Measurements from ENCODE around the gene ARHGAP5. TPM values are rescaled to one million over a fixed set of nuclear protein-coding genes. Genes with fewer than 3 reads are reported as not detected.
A peak's percentile ranks its signal among the peaks of the same experiment; 100 is the strongest.

The ARHGAP5 gene
- total and polyA plus RNA-seq, 9 of the 15 experiments (the other 6 are each of a cell fraction or from before 2014, with no cell fraction given), result 3.1 to 21.8 (median 12.1) TPM

DNA sequence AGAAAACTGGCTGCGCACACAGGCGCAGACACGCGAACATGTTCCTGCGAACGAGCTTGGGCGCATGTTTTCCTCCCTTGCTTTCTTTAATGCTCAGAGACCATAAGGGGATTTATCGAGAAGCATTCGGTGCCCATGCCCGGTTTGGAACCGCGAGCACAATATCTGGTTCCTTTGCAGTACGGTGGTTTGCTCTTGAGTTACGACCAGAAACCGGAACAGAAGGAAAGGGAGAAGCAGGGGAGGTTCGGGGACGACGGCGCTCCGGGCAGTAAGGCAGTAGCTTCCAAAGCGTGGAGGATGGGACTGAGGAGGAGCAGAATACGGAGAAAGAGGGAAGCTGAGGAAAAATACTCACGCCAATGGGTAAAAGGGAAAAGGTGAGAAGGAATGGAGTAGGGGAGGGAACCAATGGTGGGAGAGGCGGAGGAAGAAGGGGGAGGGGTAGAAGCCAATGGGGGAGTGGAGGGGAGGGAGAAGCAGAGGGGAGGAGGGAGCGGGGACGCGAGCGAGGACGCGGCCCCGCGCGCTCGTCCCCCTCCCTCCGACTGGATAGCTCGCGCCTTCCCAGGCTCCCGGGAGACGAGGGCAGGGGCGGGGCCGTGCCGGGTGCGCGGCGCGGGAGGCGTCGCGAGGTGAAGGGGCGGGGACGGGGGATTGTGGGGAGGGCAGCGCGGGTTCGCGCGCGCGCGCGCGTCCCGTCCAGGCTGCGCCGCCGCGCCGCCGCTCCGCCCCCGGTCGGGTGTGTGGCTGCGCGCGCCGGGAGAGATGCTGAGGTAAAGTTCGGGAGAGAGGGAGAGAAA lies 625 bp upstream of the ARHGAP5 start (continued):
- TF ChIP-seq, protein P1, sequence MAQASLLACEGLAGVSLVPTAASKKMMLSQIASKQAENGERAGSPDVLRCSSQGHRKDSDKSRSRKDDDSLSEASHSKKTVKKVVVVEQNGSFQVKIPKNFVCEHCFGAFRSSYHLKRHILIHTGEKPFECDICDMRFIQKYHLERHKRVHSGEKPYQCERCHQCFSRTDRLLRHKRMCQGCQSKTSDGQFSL (CRISPR knock-in tag; IDR thresholded peaks at IDR 0.05), result 0 out of 2 replicates have a peak, but pooled peaks have one; percentile 29
- TF ChIP-seq, protein P1 (tag; IDR thresholded peaks at IDR 0.05), result peak in 1 of 2 experiments; percentile 86; a peak in 2 of 4 replicates
- no peak for TF ChIP-seq C11orf30 (IDR thresholded peaks at IDR 0.05; ENCODE audit: low read depth)
- TF ChIP-seq, protein P2, sequence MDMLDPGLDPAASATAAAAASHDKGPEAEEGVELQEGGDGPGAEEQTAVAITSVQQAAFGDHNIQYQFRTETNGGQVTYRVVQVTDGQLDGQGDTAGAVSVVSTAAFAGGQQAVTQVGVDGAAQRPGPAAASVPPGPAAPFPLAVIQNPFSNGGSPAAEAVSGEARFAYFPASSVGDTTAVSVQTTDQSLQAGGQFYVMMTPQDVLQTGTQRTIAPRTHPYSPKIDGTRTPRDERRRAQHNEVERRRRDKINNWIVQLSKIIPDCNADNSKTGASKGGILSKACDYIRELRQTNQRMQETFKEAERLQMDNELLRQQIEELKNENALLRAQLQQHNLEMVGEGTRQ (CRISPR knock-in tag; IDR thresholded peaks at IDR 0.05), result no peak
- TF ChIP-seq SIN3B (IDR thresholded peaks at IDR 0.05; ENCODE audit: low read depth), result no peak
- peak; percentile 67; the same call in 1 of the 2 replicates for TF ChIP-seq BCOR (IDR thresholded peaks at IDR 0.05)
- TF ChIP-seq, protein P3, sequence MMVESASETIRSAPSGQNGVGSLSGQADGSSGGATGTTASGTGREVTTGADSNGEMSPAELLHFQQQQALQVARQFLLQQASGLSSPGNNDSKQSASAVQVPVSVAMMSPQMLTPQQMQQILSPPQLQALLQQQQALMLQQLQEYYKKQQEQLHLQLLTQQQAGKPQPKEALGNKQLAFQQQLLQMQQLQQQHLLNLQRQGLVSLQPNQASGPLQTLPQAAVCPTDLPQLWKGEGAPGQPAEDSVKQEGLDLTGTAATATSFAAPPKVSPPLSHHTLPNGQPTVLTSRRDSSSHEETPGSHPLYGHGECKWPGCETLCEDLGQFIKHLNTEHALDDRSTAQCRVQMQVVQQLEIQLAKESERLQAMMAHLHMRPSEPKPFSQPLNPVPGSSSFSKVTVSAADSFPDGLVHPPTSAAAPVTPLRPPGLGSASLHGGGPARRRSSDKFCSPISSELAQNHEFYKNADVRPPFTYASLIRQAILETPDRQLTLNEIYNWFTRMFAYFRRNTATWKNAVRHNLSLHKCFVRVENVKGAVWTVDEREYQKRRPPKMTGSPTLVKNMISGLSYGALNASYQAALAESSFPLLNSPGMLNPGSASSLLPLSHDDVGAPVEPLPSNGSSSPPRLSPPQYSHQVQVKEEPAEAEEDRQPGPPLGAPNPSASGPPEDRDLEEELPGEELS (CRISPR knock-in tag; IDR thresholded peaks at IDR 0.05; ENCODE audit: borderline replicate concordance), result no peak
- TF ChIP-seq, protein P4, sequence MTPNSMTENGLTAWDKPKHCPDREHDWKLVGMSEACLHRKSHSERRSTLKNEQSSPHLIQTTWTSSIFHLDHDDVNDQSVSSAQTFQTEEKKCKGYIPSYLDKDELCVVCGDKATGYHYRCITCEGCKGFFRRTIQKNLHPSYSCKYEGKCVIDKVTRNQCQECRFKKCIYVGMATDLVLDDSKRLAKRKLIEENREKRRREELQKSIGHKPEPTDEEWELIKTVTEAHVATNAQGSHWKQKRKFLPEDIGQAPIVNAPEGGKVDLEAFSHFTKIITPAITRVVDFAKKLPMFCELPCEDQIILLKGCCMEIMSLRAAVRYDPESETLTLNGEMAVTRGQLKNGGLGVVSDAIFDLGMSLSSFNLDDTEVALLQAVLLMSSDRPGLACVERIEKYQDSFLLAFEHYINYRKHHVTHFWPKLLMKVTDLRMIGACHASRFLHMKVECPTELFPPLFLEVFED (CRISPR knock-in tag; conservative IDR thresholded peaks at IDR 0.05), result 0 out of 2 replicates have a peak, but pooled peaks have one; percentile 43
- 0 out of 2 replicates have a peak, but pooled peaks have one; percentile 25 for TF ChIP-seq ZC3H8 (IDR thresholded peaks at IDR 0.05)
- TF ChIP-seq POLR2AphosphoS2 (IDR thresholded peaks at IDR 0.05; ENCODE audit: low read length), result no peak
- TF ChIP-seq HNRNPLL (IDR thresholded peaks at IDR 0.05; ENCODE audit: low read depth, low read length, poor library complexity, severe bottlenecking), result peak; percentile 57
- TF ChIP-seq, protein P5, sequence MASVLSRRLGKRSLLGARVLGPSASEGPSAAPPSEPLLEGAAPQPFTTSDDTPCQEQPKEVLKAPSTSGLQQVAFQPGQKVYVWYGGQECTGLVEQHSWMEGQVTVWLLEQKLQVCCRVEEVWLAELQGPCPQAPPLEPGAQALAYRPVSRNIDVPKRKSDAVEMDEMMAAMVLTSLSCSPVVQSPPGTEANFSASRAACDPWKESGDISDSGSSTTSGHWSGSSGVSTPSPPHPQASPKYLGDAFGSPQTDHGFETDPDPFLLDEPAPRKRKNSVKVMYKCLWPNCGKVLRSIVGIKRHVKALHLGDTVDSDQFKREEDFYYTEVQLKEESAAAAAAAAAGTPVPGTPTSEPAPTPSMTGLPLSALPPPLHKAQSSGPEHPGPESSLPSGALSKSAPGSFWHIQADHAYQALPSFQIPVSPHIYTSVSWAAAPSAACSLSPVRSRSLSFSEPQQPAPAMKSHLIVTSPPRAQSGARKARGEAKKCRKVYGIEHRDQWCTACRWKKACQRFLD (CRISPR knock-in tag; IDR thresholded peaks at IDR 0.05), result peak; percentile 71; the same call in 1 of the 2 replicates
- TF ChIP-seq CBFA2T3 (IDR thresholded peaks at IDR 0.05), result no peak
- TF ChIP-seq, protein P6, sequence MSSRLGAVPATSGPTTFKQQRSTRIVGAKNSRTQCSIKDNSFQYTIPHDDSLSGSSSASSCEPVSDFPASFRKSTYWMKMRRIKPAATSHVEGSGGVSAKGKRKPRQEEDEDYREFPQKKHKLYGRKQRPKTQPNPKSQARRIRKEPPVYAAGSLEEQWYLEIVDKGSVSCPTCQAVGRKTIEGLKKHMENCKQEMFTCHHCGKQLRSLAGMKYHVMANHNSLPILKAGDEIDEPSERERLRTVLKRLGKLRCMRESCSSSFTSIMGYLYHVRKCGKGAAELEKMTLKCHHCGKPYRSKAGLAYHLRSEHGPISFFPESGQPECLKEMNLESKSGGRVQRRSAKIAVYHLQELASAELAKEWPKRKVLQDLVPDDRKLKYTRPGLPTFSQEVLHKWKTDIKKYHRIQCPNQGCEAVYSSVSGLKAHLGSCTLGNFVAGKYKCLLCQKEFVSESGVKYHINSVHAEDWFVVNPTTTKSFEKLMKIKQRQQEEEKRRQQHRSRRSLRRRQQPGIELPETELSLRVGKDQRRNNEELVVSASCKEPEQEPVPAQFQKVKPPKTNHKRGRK (tag; IDR thresholded peaks at IDR 0.05), result no peak
- TF ChIP-seq, protein P7, sequence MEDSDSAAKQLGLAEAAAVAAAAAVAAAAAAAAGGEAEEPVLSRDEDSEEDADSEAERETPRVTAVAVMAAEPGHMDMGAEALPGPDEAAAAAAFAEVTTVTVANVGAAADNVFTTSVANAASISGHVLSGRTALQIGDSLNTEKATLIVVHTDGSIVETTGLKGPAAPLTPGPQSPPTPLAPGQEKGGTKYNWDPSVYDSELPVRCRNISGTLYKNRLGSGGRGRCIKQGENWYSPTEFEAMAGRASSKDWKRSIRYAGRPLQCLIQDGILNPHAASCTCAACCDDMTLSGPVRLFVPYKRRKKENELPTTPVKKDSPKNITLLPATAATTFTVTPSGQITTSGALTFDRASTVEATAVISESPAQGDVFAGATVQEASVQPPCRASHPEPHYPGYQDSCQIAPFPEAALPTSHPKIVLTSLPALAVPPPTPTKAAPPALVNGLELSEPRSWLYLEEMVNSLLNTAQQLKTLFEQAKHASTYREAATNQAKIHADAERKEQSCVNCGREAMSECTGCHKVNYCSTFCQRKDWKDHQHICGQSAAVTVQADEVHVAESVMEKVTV (CRISPR knock-in tag; IDR thresholded peaks at IDR 0.05), result no peak
- TF ChIP-seq NFE2L1 (tag; IDR thresholded peaks at IDR 0.05; ENCODE audit: borderline replicate concordance, low read depth), result no peak

All from K562 (cell line).